ENCODE data around the gene RNU6-9.

The RNU6-9 gene

GRCh38 chr19:866769-867300 is 26.4 kb upstream of the RNU6-9 start:
- H3K27ac ChIP-seq = no peak overlapping the region
- TF ChIP-seq, protein P1, sequence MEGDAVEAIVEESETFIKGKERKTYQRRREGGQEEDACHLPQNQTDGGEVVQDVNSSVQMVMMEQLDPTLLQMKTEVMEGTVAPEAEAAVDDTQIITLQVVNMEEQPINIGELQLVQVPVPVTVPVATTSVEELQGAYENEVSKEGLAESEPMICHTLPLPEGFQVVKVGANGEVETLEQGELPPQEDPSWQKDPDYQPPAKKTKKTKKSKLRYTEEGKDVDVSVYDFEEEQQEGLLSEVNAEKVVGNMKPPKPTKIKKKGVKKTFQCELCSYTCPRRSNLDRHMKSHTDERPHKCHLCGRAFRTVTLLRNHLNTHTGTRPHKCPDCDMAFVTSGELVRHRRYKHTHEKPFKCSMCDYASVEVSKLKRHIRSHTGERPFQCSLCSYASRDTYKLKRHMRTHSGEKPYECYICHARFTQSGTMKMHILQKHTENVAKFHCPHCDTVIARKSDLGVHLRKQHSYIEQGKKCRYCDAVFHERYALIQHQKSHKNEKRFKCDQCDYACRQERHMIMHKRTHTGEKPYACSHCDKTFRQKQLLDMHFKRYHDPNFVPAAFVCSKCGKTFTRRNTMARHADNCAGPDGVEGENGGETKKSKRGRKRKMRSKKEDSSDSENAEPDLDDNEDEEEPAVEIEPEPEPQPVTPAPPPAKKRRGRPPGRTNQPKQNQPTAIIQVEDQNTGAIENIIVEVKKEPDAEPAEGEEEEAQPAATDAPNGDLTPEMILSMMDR (conservative IDR thresholded peaks at IDR 0.05) = no peak

DNA sequence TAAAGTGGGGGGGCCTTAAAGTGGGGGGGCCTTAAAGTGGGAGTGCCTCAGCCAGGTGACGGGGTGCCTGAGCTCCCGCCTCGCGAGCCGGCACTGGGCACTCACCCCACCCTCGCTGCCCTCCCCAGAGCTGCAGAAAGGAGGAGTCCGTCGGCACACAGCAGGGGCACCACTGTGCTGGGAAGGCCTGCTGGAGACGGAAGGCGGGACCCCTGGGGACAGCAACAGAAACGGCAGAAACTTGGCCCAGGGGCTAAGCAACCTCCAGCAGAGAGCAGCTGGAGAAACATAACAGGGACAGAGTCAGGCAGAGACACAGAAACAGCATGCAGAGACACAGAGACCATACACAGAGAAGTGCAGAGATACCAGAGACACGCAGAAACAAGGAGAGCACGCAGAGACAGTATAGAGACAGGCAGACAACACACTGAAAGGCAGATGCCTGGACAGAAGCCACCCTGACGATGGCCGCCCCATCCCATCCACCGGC is 25.9 kb upstream of the RNU6-9 start:
- H3K27ac ChIP-seq = no peak overlapping the region
- TF ChIP-seq, protein P1 (conservative IDR thresholded peaks at IDR 0.05) = no peak

DNA sequence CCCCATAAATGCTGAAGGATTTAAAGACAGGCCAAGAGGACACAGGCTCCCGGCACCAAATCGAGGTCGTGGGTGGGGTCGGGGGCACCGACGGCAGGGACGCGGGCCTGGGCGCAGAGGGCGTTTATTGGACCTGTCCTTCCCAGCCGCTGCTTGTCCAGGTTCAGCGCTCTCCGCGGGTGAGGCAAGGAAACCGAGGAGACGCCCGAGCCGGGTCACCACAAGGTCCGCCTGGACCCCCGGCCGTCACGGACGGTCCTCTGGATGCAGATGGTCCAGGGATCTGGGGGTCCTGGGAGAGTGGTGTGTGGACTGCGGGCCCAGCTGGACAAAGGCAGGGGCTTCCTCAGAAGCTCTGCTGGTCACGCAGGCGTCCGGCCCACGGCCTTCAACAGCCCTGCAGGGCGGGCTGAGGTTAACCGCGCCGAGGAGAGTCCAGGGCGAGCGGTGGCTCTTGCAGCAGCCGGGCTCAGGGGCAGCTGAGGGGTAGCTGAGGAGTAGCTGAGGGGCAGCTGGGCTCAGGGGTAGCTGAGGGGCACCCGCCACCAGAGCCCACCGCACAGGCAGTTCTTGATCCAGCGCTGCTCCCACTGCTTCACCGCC is 25.3 kb upstream of the RNU6-9 start:
- TF ChIP-seq, protein P1 (conservative IDR thresholded peaks at IDR 0.05) = no peak
- no peak overlapping the region for H3K27ac ChIP-seq

GRCh38 chr19:868458-869244 is 24.6 kb upstream of the RNU6-9 start:
- TF ChIP-seq, protein P1 (conservative IDR thresholded peaks at IDR 0.05) = no peak
- H3K27ac ChIP-seq = no peak overlapping the region

DNA sequence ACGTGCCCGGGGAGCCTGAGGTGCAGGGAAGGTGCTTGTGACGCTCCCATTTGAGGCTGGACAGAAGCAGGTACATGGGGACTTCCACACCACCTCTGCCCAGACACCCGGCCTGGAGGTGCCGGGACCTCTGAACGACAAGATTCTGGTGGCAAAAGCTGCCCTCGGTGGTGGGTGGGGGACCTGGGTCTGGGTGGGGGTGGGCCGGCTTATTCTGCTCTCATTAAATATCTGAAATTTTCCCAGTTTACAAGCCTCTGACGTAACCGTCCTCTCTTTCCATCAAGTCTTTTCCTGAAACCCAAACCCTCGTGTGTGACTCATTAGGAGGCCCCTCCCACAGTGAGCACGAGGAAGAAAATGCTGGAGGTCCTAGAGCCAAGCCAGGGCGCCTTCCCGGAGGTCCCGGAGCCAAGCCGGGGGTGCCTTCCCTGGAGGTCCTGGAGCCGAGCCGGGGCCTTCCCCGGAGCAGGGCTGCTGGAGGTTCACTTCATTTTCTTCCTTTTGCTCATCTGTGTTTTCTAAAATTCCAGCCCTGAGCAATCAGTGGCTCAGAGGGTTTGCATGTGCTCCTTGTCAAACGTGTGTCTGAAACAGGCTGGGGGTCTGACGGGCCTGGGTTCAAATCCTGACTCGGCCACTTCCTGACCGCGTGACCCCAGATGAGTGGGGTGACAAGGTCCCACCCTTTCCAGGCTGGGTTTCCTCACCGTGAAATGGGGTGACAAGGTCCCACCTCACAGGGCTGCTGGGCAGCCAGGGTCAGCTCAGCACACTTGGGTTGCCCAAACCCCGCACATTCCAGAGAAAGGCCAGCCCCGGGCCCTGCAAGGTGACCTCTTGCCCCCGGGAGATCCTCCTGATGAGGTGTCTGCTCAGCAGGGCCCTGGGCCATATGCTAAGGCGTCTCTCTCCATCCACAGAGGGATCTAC is 23.8 kb upstream of the RNU6-9 start:
- TF ChIP-seq, protein P1 (conservative IDR thresholded peaks at IDR 0.05) = no peak
- no peak overlapping the region for H3K27ac ChIP-seq

DNA sequence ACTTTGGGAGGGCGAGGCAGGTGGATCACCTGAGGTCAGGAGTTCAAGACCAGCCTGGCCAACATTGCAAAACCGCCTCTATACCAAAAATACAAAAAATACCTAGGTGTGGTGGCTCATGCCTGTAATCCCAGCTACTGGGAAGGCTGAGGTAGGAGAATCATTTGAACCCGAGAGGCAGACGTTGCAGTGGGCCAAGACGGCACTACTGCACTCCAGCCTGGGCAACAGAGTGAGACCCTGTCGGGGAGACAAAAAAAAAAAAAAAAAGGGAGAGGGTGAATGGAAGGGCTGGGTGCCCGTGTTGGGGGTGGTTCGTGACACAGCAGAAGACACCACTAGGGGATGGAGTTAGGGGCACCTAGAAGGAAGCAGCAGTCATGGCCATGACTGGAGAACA is 23.0 kb upstream of the RNU6-9 start:
- no peak overlapping the region for H3K27ac ChIP-seq
- TF ChIP-seq, protein P1 (conservative IDR thresholded peaks at IDR 0.05) = no peak

All from VCaP (cell line).